ENCODE measurements around the gene ZXDC. TPM values are rescaled to one million over a fixed set of nuclear protein-coding genes. Genes with fewer than 3 reads are reported as not detected.

Gene ZXDC
- total and polyA plus RNA-seq, 2 donors (not counting 3 experiments of a cell fraction or from before 2014, with no cell fraction given), result 15.2 to 22.6 TPM

GRCh38 chr3:126464997-126465396 is 10.7 kb downstream of the ZXDC start:
- dilution Hi-C loops (cut with MboI; ENCODE audit: extremely low pct_ligation_motif_present, low sequenced_read_pairs) (no loop called here), intact Hi-C loops (cut with micrococcal nuclease) (no loop called here)
- Histone ChIP-seq H3K9ac (replicated peaks; ENCODE audit: extremely low read depth, insufficient read depth, low read length) (no peak overlapping the region), H4K20me1 (replicated peaks; ENCODE audit: control insufficient read depth, extremely low read depth, insufficient read depth, low read length) (no peaks in the 10 kb centered on the region), H3K27ac (ENCODE audit: insufficient read depth, low read depth, low read length) (no peak overlapping the region), H3K4me1 (ENCODE audit: control insufficient read depth, extremely low read depth, insufficient read depth, low read length) (no peaks in the 10 kb centered on the region), H3K4me2 (ENCODE audit: insufficient read depth, low read length) (no peak overlapping the region), H2AFZ (ENCODE audit: low read depth, low read length) (no peak overlapping the region), H3K27me3 (ENCODE audit: control insufficient read depth in 2 of 2, insufficient read depth in 2 of 2, low read length in 2 of 2) (no peaks in the 10 kb centered on the region), H3K36me3 (ENCODE audit: control insufficient read depth in 2 of 2, extremely low read depth in 1 of 2, insufficient read depth in 2 of 2, low read length in 2 of 2) (peaks cover 19 to 73% of the 10 kb centered on the region in 2 experiments), H3K79me2 (ENCODE audit: control insufficient read depth, insufficient read depth, low read length) (peaks cover 17% of the 10 kb centered on the region), H3K9me1 (replicated peaks; ENCODE audit: control insufficient read depth, extremely low read depth, insufficient read depth, low read length) (no peaks in the 10 kb centered on the region), H3K9me3 (replicated peaks; ENCODE audit: control insufficient read depth, insufficient read depth, low read length) (no peaks in the 10 kb centered on the region), H3K4me3 (replicated peaks in 1 of 3; ENCODE audit: insufficient read depth in 1 of 3, low read depth in 1 of 3, low read length in 3 of 3) (no peak overlapping the region)
- ChIA-PET CTCF (no interaction called here), POLR2A (no interaction called here)
- FAIRE-seq, result no peak
- no peak for TF ChIP-seq MAX (IDR thresholded peaks at IDR 0.05; ENCODE audit: insufficient read depth, insufficient read length)
- TF ChIP-seq JUN (IDR thresholded peaks at IDR 0.05; ENCODE audit: borderline replicate concordance, insufficient read depth, insufficient read length, low read depth), result no peak
- no peak for TF ChIP-seq EZH2 (IDR thresholded peaks at IDR 0.05; ENCODE audit: borderline replicate concordance, low read depth, low read length, severe bottlenecking)
- no peak for TF ChIP-seq POLR2A (IDR thresholded peaks at IDR 0.05; ENCODE audit: low read depth, low read length)
- no peak for TF ChIP-seq FOS (IDR thresholded peaks at IDR 0.05; ENCODE audit: borderline replicate concordance, insufficient read depth, low read length)
- TF ChIP-seq POLR2AphosphoS5 (IDR thresholded peaks at IDR 0.05; ENCODE audit: insufficient read depth, low read depth, low read length), result no peak
- no peak for TF ChIP-seq MYC (IDR thresholded peaks at IDR 0.05; ENCODE audit: low read depth, low read length)
- no peak for TF ChIP-seq CTCF (IDR thresholded peaks at IDR 0.05; ENCODE audit: extremely low read depth in 1 of 2, insufficient read depth in 1 of 2, low read depth in 1 of 2, low read length in 2 of 2)
- TF ChIP-seq GATA2 (IDR thresholded peaks at IDR 0.05; ENCODE audit: insufficient read depth, insufficient read length, low read depth, low read length), result no peak
- BruUV-seq (replicated peaks), result no TSS peak
- DNase-seq (ENCODE audit: low read depth, low spot score), result no peak

Measured in endothelial cell of umbilical vein (primary cell).